Ammon's horn (tissue), 1 donor: ENCODE measurements around the gene C1QTNF8.

ENCODE experiments used
- DNase-seq: peaks from one replicate; pipeline ENCODE4 v3.0.0-alpha.2; 2016; ENCODE audit warnings: low spot score

C1QTNF8 gene

GRCh38 chr16:1077877-1078578, 18.0 kb downstream of the C1QTNF8 start:
- DNase-seq = no peak

GRCh38 chr16:1076801-1077576, 19.1 kb downstream of the C1QTNF8 start:
- DNase-seq = no peak

- no peak for DNase-seq
These were observed 20.5 kb downstream of the C1QTNF8 start for GRCh38 chr16:1075546-1075945.

GRCh38 chr16:1074379-1074649, 21.7 kb downstream of the C1QTNF8 start:
- DNase-seq = no peak

GRCh38 chr16:1073566-1074378, 22.3 kb downstream of the C1QTNF8 start:
- no peak for DNase-seq

GRCh38 chr16:1073262-1073558, 22.8 kb downstream of the C1QTNF8 start:
- no peak for DNase-seq

- no peak for DNase-seq
These were observed 23.4 kb downstream of the C1QTNF8 start, which contains the start of gene SSTR5 for GRCh38 chr16:1072526-1073261. TSS of gene SSTR5 (plus strand) at chr16:1072747. CDS start at chr16:1078869, 6,122 bp downstream.

GRCh38 chr16:1071561-1072225, 24.4 kb downstream of the C1QTNF8 start:
- DNase-seq = no peak

GRCh38 chr16:1070864-1071408, 25.1 kb downstream of the C1QTNF8 start:
- DNase-seq = no peak

- no peak for DNase-seq
These were observed 25.8 kb downstream of the C1QTNF8 start for GRCh38 chr16:1070084-1070863.

- DNase-seq = no peak
These were observed 26.9 kb downstream of the C1QTNF8 start for GRCh38 chr16:1069154-1069553.

GRCh38 chr16:1068451-1068850, 27.6 kb downstream of the C1QTNF8 start:
- no peak for DNase-seq

GRCh38 chr16:1067629-1068028, 28.4 kb downstream of the C1QTNF8 start:
- no peak for DNase-seq

- DNase-seq = no peak
These were observed 29.4 kb downstream of the C1QTNF8 start for GRCh38 chr16:1066584-1067172.

- no peak for DNase-seq
These were observed 30.4 kb downstream of the C1QTNF8 start for GRCh38 chr16:1065469-1066128.

GRCh38 chr16:1063728-1064127, 32.3 kb downstream of the C1QTNF8 start:
- DNase-seq = no peak

- no peak for DNase-seq
These were observed 33.1 kb downstream of the C1QTNF8 start for GRCh38 chr16:1062895-1063294.

GRCh38 chr16:1061769-1062505, 34.1 kb downstream of the C1QTNF8 start:
- no peak for DNase-seq
